CD14-positive monocyte (primary cell): ENCODE measurements around the gene HADH. TPM values are rescaled to one million over a fixed set of nuclear protein-coding genes. Genes with fewer than 3 reads are reported as not detected.

Source experiments
- DNase-seq, 3 donors: peaks; one replicate each; pipeline ENCODE4 v3.0.0-alpha.2; 2011 to 2022
- H2AFZ ChIP-seq: 2 replicates; pipeline ENCODE4 v1.6.0; 2012; ENCODE audit warnings: mild to moderate bottlenecking, low read depth, low read length, inconsistent platforms; ENCODE audit not compliant: insufficient read depth, poor library complexity, severe bottlenecking
- H3K27ac ChIP-seq, 2 donors: 1 replicate in 1 of 2; 2 replicates in 1 of 2; pipeline ENCODE4 v1.5.1; 2012 to 2013; ENCODE audit warnings: low read length in 2 of 2, control low read depth in 1 of 2, inconsistent platforms in 1 of 2, low read depth in 1 of 2, mild to moderate bottlenecking in 1 of 2
- H3K27me3 ChIP-seq, 2 donors: one replicate each; pipeline versions ENCODE4 v1.6.0 to v1.6.1; 2011 to 2013; ENCODE audit warnings: low read length in 2 of 2; ENCODE audit not compliant: control insufficient read depth in 2 of 2, insufficient read depth in 2 of 2
- H3K36me3 ChIP-seq, 2 donors: replicated peaks in 1 of 2; 1 replicate in 1 of 2; 2 replicates in 1 of 2; pipeline versions ENCODE4 v1.5.1 to v1.6.1; 2012 to 2013; ENCODE audit warnings: low read length in 2 of 2, control low read depth in 1 of 2, inconsistent platforms in 1 of 2, mild to moderate bottlenecking in 1 of 2; ENCODE audit not compliant: insufficient read depth in 2 of 2, control insufficient read depth in 1 of 2
- H3K4me1 ChIP-seq, 2 donors: 1 replicate in 1 of 2; 2 replicates in 1 of 2; pipeline versions ENCODE4 v1.5.1 to v1.6.1; 2012 to 2013; ENCODE audit warnings: low read length in 2 of 2, control low read depth in 1 of 2, inconsistent platforms in 1 of 2, mild to moderate bottlenecking in 1 of 2, moderate library complexity in 1 of 2; ENCODE audit not compliant: insufficient read depth in 2 of 2, control insufficient read depth in 1 of 2
- H3K4me2 ChIP-seq: replicated peaks from 2 replicates; pipeline ENCODE3; 2012; ENCODE audit warnings: low read length, moderate library complexity, mild to moderate bottlenecking; ENCODE audit not compliant: poor library complexity, severe bottlenecking; ENCODE audit errors: extremely low read depth
- H3K4me3 ChIP-seq, 3 experiments: fragments of 200-600 bp in 1 of 3; sonication (generic) in 1 of 3; replicated peaks in 1 of 3; 1 replicate in 2 of 3; 2 replicates in 1 of 3; pipeline ENCODE4 v1.5.1; 2011 to 2013; ENCODE audit warnings: low read length in 3 of 3, mild to moderate bottlenecking in 3 of 3, control low read depth in 2 of 3, low read depth in 2 of 3, inconsistent platforms in 1 of 3, moderate library complexity in 1 of 3
- H3K79me2 ChIP-seq: 2 replicates; pipeline ENCODE4 v1.6.0; 2012; ENCODE audit warnings: mild to moderate bottlenecking, control low read depth, inconsistent platforms, low read length, moderate library complexity; ENCODE audit not compliant: insufficient read depth
- H3K9ac ChIP-seq: 2 replicates; pipeline ENCODE4 v1.6.0; 2017; ENCODE audit warnings: low read length, mild to moderate bottlenecking; ENCODE audit not compliant: insufficient read depth, poor library complexity, severe bottlenecking
- H3K9me3 ChIP-seq, 2 donors: replicated peaks in 1 of 2; 1 replicate in 1 of 2; 2 replicates in 1 of 2; pipeline versions ENCODE4 v1.5.1 to v1.6.1; 2012 to 2013; ENCODE audit warnings: low read length in 2 of 2, control low read depth in 1 of 2; ENCODE audit not compliant: control insufficient read depth in 1 of 2, insufficient read depth in 1 of 2
- H4K20me1 ChIP-seq: 2 replicates; pipeline ENCODE4 v1.6.0; 2012; ENCODE audit warnings: mild to moderate bottlenecking, low read length, control low read depth, moderate library complexity; ENCODE audit not compliant: insufficient read depth
- H3K27ac Mint-ChIP-seq, 7 donors: one replicate each; pipeline ENCODE4 v1.8.0; 2020; ENCODE audit warnings: mild to moderate bottlenecking in 7 of 7, mixed read lengths in 7 of 7, moderate library complexity in 6 of 7, inconsistent platforms in 2 of 7
- H3K27me3 Mint-ChIP-seq, 3 donors: one replicate each; pipeline ENCODE4 v1.8.0; 2021 to 2022; ENCODE audit warnings: low read depth in 3 of 3, mild to moderate bottlenecking in 3 of 3, mixed read lengths in 3 of 3, moderate library complexity in 3 of 3, inconsistent platforms in 1 of 3
- H3K36me3 Mint-ChIP-seq, 2 donors: one replicate each; pipeline ENCODE4 v1.8.0; 2020; ENCODE audit warnings: mixed read lengths in 2 of 2, inconsistent platforms in 1 of 2, mild to moderate bottlenecking in 1 of 2
- H3K4me1 Mint-ChIP-seq: one replicate; pipeline ENCODE4 v1.8.0; 2020; ENCODE audit warnings: mild to moderate bottlenecking, mixed read lengths
- H3K4me3 Mint-ChIP-seq, 2 donors: one replicate each; pipeline ENCODE4 v1.8.0; 2020; ENCODE audit warnings: mild to moderate bottlenecking in 2 of 2, mixed read lengths in 2 of 2, moderate library complexity in 1 of 2
- H3K9me3 Mint-ChIP-seq, 7 donors: one replicate each; pipeline ENCODE4 v1.8.0; 2020 to 2022; ENCODE audit warnings: mixed read lengths in 7 of 7, mild to moderate bottlenecking in 6 of 7, moderate library complexity in 6 of 7, inconsistent platforms in 2 of 7
- CTCF ChIP-seq: fragments of 200-600 bp; IDR thresholded peaks from one replicate; pipeline ENCODE4 v1.8.0; 2022; ENCODE audit warnings: antibody characterized with exemption, mild to moderate bottlenecking
- WGBS: methylation state at CpG from one replicate; pipeline ENCODE4 v1.1.5; 2013; ENCODE audit warnings: missing lambda C conversion rate; ENCODE audit not compliant: insufficient coverage; 5-methylcytosine and 5-hydroxymethylcytosine counted together
- intact Hi-C, 2 donors: fragments of 100-400 bp; cut with micrococcal nuclease; formaldehyde crosslinking; loops; one replicate each; pipeline versions ENCODE4 v1.15.0 to v1.15.1; 2023
- polyA plus RNA-seq, 3 donors: library from polyadenylated mRNA; depleted of rRNA in 1 of 3; unstranded in 2 of 3; stranded (reverse) in 1 of 3; fragments of 300-500 nt in 2 of 3; fragments of >200 nt in 1 of 3; fragmentation: Illumina TruSeq in 2 of 3; gene quantifications; 1 replicate in 2 of 3; 2 replicates in 1 of 3; pipeline ENCODE4 v1.2.3, GENCODE V29; 2012 to 2021

Gene HADH
- polyA plus RNA-seq, 3 donors = 8.4 to 19.4 (median 19.4) TPM

- Histone ChIP-seq H3K9me3 (no peaks in the 10 kb centered on the region), H3K4me3 (no peak overlapping the region), H3K79me2 (no peaks in the 10 kb centered on the region), H4K20me1 (no peaks in the 10 kb centered on the region), H2AFZ (no peak overlapping the region), H3K36me3 (no peaks in the 10 kb centered on the region), H3K9ac (no peak overlapping the region), H3K27ac (no peak overlapping the region), H3K4me1 (no peaks in the 10 kb centered on the region), H3K4me2 (no peak overlapping the region), H3K27me3 (no peaks in the 10 kb centered on the region)
- H3K27me3 Mint-ChIP-seq = peaks cover 0 to 9% (median 4%) of the 10 kb centered on the region in 3 donors
- no peak overlapping the region for H3K4me3 Mint-ChIP-seq
- no peaks in the 10 kb centered on the region for H3K9me3 Mint-ChIP-seq
- 93% methylated on average over 2 of the region's 5 CpGs for WGBS
- intact Hi-C loops = no loop called here
- no peak for DNase-seq
- H3K27ac Mint-ChIP-seq = no peak overlapping the region
- TF ChIP-seq CTCF = no peak
- no peaks in the 10 kb centered on the region for H3K4me1 Mint-ChIP-seq
- H3K36me3 Mint-ChIP-seq = no peaks in the 10 kb centered on the region
These were observed 71.1 kb downstream of the HADH start for GRCh38 chr4:108060686-108061321.

GRCh38 chr4:108068442-108068841 lies 78.8 kb downstream of the HADH start:
- no peaks in the 10 kb centered on the region for H3K36me3 Mint-ChIP-seq
- H3K79me2 ChIP-seq = no peaks in the 10 kb centered on the region
- H3K27ac ChIP-seq = no peak overlapping the region
- H3K27me3 Mint-ChIP-seq = peaks cover 0 to 6% (median 0%) of the 10 kb centered on the region in 3 donors
- no peak for DNase-seq
- H3K4me3 ChIP-seq = no peak overlapping the region
- no peak overlapping the region for H2AFZ ChIP-seq
- no peak overlapping the region for H3K4me2 ChIP-seq
- intact Hi-C loops = no loop called here
- TF ChIP-seq CTCF = no peak
- no peaks in the 10 kb centered on the region for H3K27me3 ChIP-seq
- H3K4me1 ChIP-seq = no peaks in the 10 kb centered on the region
- H4K20me1 ChIP-seq = no peaks in the 10 kb centered on the region
- no peak overlapping the region for H3K9ac ChIP-seq
- H3K36me3 ChIP-seq = no peaks in the 10 kb centered on the region
- no peaks in the 10 kb centered on the region for H3K9me3 ChIP-seq
- no peaks in the 10 kb centered on the region for H3K4me1 Mint-ChIP-seq
- no peaks in the 10 kb centered on the region for H3K9me3 Mint-ChIP-seq
- H3K4me3 Mint-ChIP-seq = no peak overlapping the region
- no peak overlapping the region for H3K27ac Mint-ChIP-seq
